A549 (cell line): ENCODE data around the gene SEPHS1. TPM values are rescaled to one million over a fixed set of nuclear protein-coding genes. Genes with fewer than 3 reads are reported as not detected.

Experiments used
- ATAC-seq, 2 experiments: fragments of 200-7000 bp in 1 of 2; fragments of >200 bp in 1 of 2; cut with Nextera tagmentation in 1 of 2; cut with Tn5 transposase in 1 of 2; 3 replicates each; pipeline versions ENCODE4 v1.8.0 to v1.9.1; 2018 to 2020; ENCODE audit warnings: mild to moderate bottlenecking in 1 of 2, moderate library complexity in 1 of 2
- CTCF ChIA-PET: fragments of 300-600 bp; sonication (Branson Sonifier 250); formaldehyde crosslinking; extraction: SDS; loops from one replicate; lab custom pipeline; 2021; ENCODE audit warnings: antibody characterized with exemption, inconsistent platforms; lab: Yijun Ruan, JAX
- POLR2A ChIA-PET: fragments of 350-600 bp; formaldehyde crosslinking; extraction: SDS; loops from one replicate; lab custom pipeline; 2021; ENCODE audit warnings: antibody characterized with exemption, inconsistent platforms; lab: Yijun Ruan, JAX
- DNase-seq, 2 experiments: peaks; one replicate each; pipeline versions ENCODE4 v3.0.0 to v3.0.0-alpha.2; 2011 to 2016; ENCODE audit warnings: low read depth in 1 of 2, low spot score in 1 of 2
- FAIRE-seq: peaks from 2 replicates; lab custom pipeline; 2011; peaks lifted over from hg19 to GRCh38; lab: Jason Lieb, UNC
- H3K27ac ChIP-seq, 2 experiments: fragments of >200 bp; sonication (Bioruptor Twin); formaldehyde crosslinking; 3 replicates each; pipeline ENCODE4 v1.5.1; 2016 to 2017
- H3K4me1 ChIP-seq: fragments of >200 bp; sonication (Bioruptor Twin); formaldehyde crosslinking; 3 replicates; pipeline ENCODE4 v1.6.1; 2016
- H3K4me2 ChIP-seq: fragments of >200 bp; sonication (Bioruptor Twin); formaldehyde crosslinking; 3 replicates; pipeline ENCODE4 v1.6.1; 2016
- H3K4me3 ChIP-seq: fragments of >200 bp; sonication (Bioruptor Twin); formaldehyde crosslinking; 3 replicates; pipeline ENCODE4 v1.5.1; 2016
- H3K9me3 ChIP-seq: fragments of >200 bp; sonication (Bioruptor Twin); formaldehyde crosslinking; 3 replicates; pipeline ENCODE4 v1.6.1; 2016
- CHD4 ChIP-seq: fragments of 200-600 bp; sonication (generic); IDR thresholded peaks from 2 replicates; pipeline ENCODE4 v1.6.1; 2016; ENCODE audit warnings: antibody characterized with exemption, mild to moderate bottlenecking, borderline replicate concordance
- CTCF ChIP-seq: fragments of >200 bp; sonication (Bioruptor Twin); formaldehyde crosslinking; IDR thresholded peaks from 3 replicates; pipeline ENCODE4 v1.5.1; 2016
- EHMT2 ChIP-seq: fragments of 200-600 bp; sonication (generic); IDR thresholded peaks from 2 replicates; pipeline ENCODE4 v1.6.1; 2016; ENCODE audit warnings: antibody characterized with exemption, low read depth, mild to moderate bottlenecking, moderate library complexity
- EP300 ChIP-seq, 2 experiments: fragments of >200 bp; sonication (Bioruptor Twin); formaldehyde crosslinking; IDR thresholded peaks; 2 replicates in 1 of 2; 3 replicates in 1 of 2; pipeline ENCODE4 v1.6.1; 2016 to 2017
- FOSB ChIP-seq: fragments of 250-450 bp; sonication (Bioruptor Pico); IDR thresholded peaks from 2 replicates; pipeline ENCODE4 v1.5.0; 2020; ENCODE audit warnings: mild to moderate bottlenecking, moderate library complexity
- FOSL2 ChIP-seq, 2 experiments: fragments of 450-650 bp in 1 of 2; fragments of >200 bp in 1 of 2; sonication (Bioruptor Twin) in 1 of 2; formaldehyde crosslinking; IDR thresholded peaks; 2 replicates each; pipeline versions ENCODE4 v1.5.0 to v1.6.1; 2016 to 2020; ENCODE audit warnings: mild to moderate bottlenecking in 1 of 2, moderate library complexity in 1 of 2
- FOXS1 ChIP-seq: fragments of 250-450 bp; sonication (Bioruptor Pico); IDR thresholded peaks from 2 replicates; pipeline ENCODE4 v1.5.0; 2020; ENCODE audit warnings: mild to moderate bottlenecking, moderate library complexity
- HES2 ChIP-seq: fragments of >200 bp; sonication (Bioruptor Twin); formaldehyde crosslinking; IDR thresholded peaks from 2 replicates; pipeline ENCODE4 v1.6.1; 2016
- HOXB13 ChIP-seq: fragments of 250-450 bp; sonication (Bioruptor Pico); IDR thresholded peaks from 2 replicates; pipeline ENCODE4 v1.5.0; 2020; ENCODE audit warnings: low read depth, mild to moderate bottlenecking, moderate library complexity
- HOXB5 ChIP-seq: fragments of 250-450 bp; sonication (Bioruptor Pico); IDR thresholded peaks from 2 replicates; pipeline ENCODE4 v1.5.0; 2020; ENCODE audit warnings: mild to moderate bottlenecking, moderate library complexity
- JUN ChIP-seq, 2 experiments: fragments of >200 bp; sonication (Bioruptor Twin); formaldehyde crosslinking; IDR thresholded peaks; 2 replicates in 1 of 2; 3 replicates in 1 of 2; pipeline ENCODE4 v1.6.1; 2016 to 2017
- MAX ChIP-seq: IDR thresholded peaks from 2 replicates; pipeline ENCODE4 v1.6.1; 2012
- MAZ ChIP-seq: fragments of 150-350 bp; IDR thresholded peaks from 2 replicates; pipeline ENCODE4 v1.6.1; 2014; ENCODE audit warnings: antibody characterized with exemption, low read depth, low read length, borderline replicate concordance
- MYC ChIP-seq: IDR thresholded peaks from 2 replicates; pipeline ENCODE4 v1.6.1; 2012; ENCODE audit warnings: mild to moderate bottlenecking, inconsistent platforms, low read length, improper control_type of control experiment, borderline replicate concordance
- NFE2L2 ChIP-seq: fragments of 150-350 bp; conservative IDR thresholded peaks from 2 replicates; pipeline ENCODE4 v1.6.1; 2014; ENCODE audit warnings: low read length
- NPAS2 ChIP-seq: fragments of 250-450 bp; sonication (Bioruptor Pico); IDR thresholded peaks from 2 replicates; pipeline ENCODE4 v1.8.0; 2022; ENCODE audit warnings: mild to moderate bottlenecking, moderate library complexity, borderline replicate concordance
- RAD21 ChIP-seq, 2 experiments: fragments of >200 bp in 1 of 2; sonication (Bioruptor Twin) in 1 of 2; formaldehyde crosslinking in 1 of 2; IDR thresholded peaks in 1 of 2; conservative IDR thresholded peaks in 1 of 2; 2 replicates in 1 of 2; 3 replicates in 1 of 2; pipeline ENCODE4 v1.6.1; 2012 to 2018; ENCODE audit warnings: inconsistent platforms in 1 of 2
- SMC3 ChIP-seq: fragments of >200 bp; sonication (Bioruptor Twin); formaldehyde crosslinking; IDR thresholded peaks from 3 replicates; pipeline ENCODE4 v1.6.1; 2018; ENCODE audit warnings: inconsistent platforms
- TFCP2L1 ChIP-seq: fragments of 250-450 bp; sonication (Bioruptor Pico); IDR thresholded peaks from 2 replicates; pipeline ENCODE4 v1.5.0; 2021; ENCODE audit warnings: mild to moderate bottlenecking
- USF2 ChIP-seq: fragments of 450-650 bp; IDR thresholded peaks from 2 replicates; pipeline ENCODE4 v1.6.1; 2014; ENCODE audit warnings: antibody characterized with exemption
- ZFP36 ChIP-seq: fragments of 450-650 bp; IDR thresholded peaks from 2 replicates; pipeline ENCODE4 v1.6.1; 2014; ENCODE audit warnings: borderline replicate concordance; ENCODE audit not compliant: partially characterized antibody
- ZNF302 ChIP-seq: fragments of 250-450 bp; sonication (Bioruptor Pico); IDR thresholded peaks from 2 replicates; pipeline ENCODE4 v1.9.0; 2021; ENCODE audit warnings: inconsistent platforms, mild to moderate bottlenecking, moderate library complexity
- ZSCAN20 ChIP-seq: fragments of 250-450 bp; sonication (Bioruptor Pico); IDR thresholded peaks from 2 replicates; pipeline ENCODE4 v1.8.0; 2022; ENCODE audit warnings: mild to moderate bottlenecking, moderate library complexity
- WGBS: methylation state at CpG from one replicate; pipeline ENCODE4 v1.1.6; 2017; ENCODE audit errors: missing lambda C conversion rate; 5-methylcytosine and 5-hydroxymethylcytosine counted together
- polyA plus RNA-seq, 4 experiments: library from polyadenylated mRNA; depleted of rRNA in 3 of 4; stranded (reverse); fragments of >200 nt; fragmentation: RNase III in 1 of 4; extraction: RNeasy Plus Mini Kit Qiagen cat#74134 plus additional on column Dnase treatment in 1 of 4; gene quantifications; 2 replicates in 3 of 4; 3 replicates in 1 of 4; pipeline ENCODE4 v1.2.3, GENCODE V29; 2011 to 2017

Gene SEPHS1
- polyA plus RNA-seq, 2 of the 4 experiments (the other 2 are of a cell fraction): 71.4 to 124 TPM

- 73% methylated on average over 7 of the region's 7 CpGs for WGBS
- Histone ChIP-seq H3K4me1 (peaks cover 3% of the 10 kb centered on the region; the same call in 2 of the 3 replicates), H3K27ac (no peak overlapping the region), H3K4me2 (no peak overlapping the region), H3K4me3 (no peak overlapping the region), H3K9me3 (no peaks in the 10 kb centered on the region)
- CTCF ChIA-PET: interaction anchor here (0.6 to 2.3 kb wide), 3 partner anchors 17 to 197 kb away, joined by 3 to 7 read pairs (median 5); no protein-coding TSS in a partner anchor
- no peak for ATAC-seq
- TF ChIP-seq ZSCAN20: no peak
- TF ChIP-seq HES2: no peak
- no peak for TF ChIP-seq FOXS1 (CRISPR knock-in tag)
- TF ChIP-seq USF2: no peak
- TF ChIP-seq ZNF302 (CRISPR knock-in tag): no peak
- no peak for TF ChIP-seq FOSB (CRISPR knock-in tag)
- no peak for TF ChIP-seq TFCP2L1 (CRISPR knock-in tag)
- no peak for TF ChIP-seq HOXB13 (CRISPR knock-in tag)
- no peak for TF ChIP-seq JUN (IDR thresholded peaks at IDR 0.05)
- no peak for TF ChIP-seq HOXB5 (CRISPR knock-in tag)
- no peak for TF ChIP-seq EHMT2
- no peak for TF ChIP-seq SMC3
- no peak for TF ChIP-seq MYC
- no peak for TF ChIP-seq EP300 (IDR thresholded peaks at IDR 0.05)
- DNase-seq: no peak
- no peak for FAIRE-seq
- POLR2A ChIA-PET: no interaction called here
Observed at GRCh38 chr10:13354783-13355182, 6.7 kb upstream of the SEPHS1 start.

- TF ChIP-seq RAD21 (conservative IDR thresholded peaks at IDR 0.05 in 1 of 2, IDR thresholded peaks at IDR 0.05 in 1 of 2): 0 out of 5 replicates have a peak, but pooled peaks of 1 of the 2 experiments have one; percentile 17
- TF ChIP-seq NFE2L2: no peak
- ChIA-PET CTCF (interaction anchor here (0.6 to 2.3 kb wide), 4 partner anchors 9 to 416 kb away, joined by 3 to 7 read pairs (median 4); no protein-coding TSS in a partner anchor), POLR2A (no interaction called here)
- Histone ChIP-seq H3K9me3 (no peaks in the 10 kb centered on the region), H3K27ac (no peak overlapping the region), H3K4me1 (peaks cover 7% of the 10 kb centered on the region; the same call in 2 of the 3 replicates), H3K4me3 (no peak overlapping the region), H3K4me2 (no peak overlapping the region)
- peak in 1 of 2 experiments; percentile 21; a peak in 1 of 6 replicates for ATAC-seq
- DNase-seq: no peak
- FAIRE-seq: no peak
- 29% methylated on average over 3 of the region's 3 CpGs for WGBS
Observed at GRCh38 chr10:13352519-13352918, 4.4 kb upstream of the SEPHS1 start.

- ChIA-PET POLR2A (interaction anchor here (0.6 kb wide), 1 partner anchor 43 kb away, joined by 9 read pairs; no protein-coding TSS in a partner anchor), CTCF (interaction anchor here (0.6 to 3.2 kb wide), 6 partner anchors 21 to 185 kb away, joined by 3 to 18 read pairs (median 5); no protein-coding TSS in a partner anchor)
- 75% methylated on average over 11 of the region's 11 CpGs for WGBS
- DNase-seq (no peak), FAIRE-seq (no peak), ATAC-seq (no peak)
- H3K27ac ChIP-seq: no peak overlapping the region
- no peaks in the 10 kb centered on the region for H3K9me3 ChIP-seq
- H3K4me1 ChIP-seq: peaks cover 7% of the 10 kb centered on the region; the same call in 2 of the 3 replicates
- no peak for TF ChIP-seq CTCF
- no peak for TF ChIP-seq ZFP36
- TF ChIP-seq CHD4: no peak
- TF ChIP-seq NPAS2 (CRISPR knock-in tag): no peak
- TF ChIP-seq FOSL2 (IDR thresholded peaks at IDR 0.05): no peak
- TF ChIP-seq FOSL2 (CRISPR knock-in tag; IDR thresholded peaks at IDR 0.05): no peak
- no peak for TF ChIP-seq ZSCAN20
- TF ChIP-seq HOXB5 (CRISPR knock-in tag): no peak
- no peak for TF ChIP-seq EP300 (IDR thresholded peaks at IDR 0.05)
- TF ChIP-seq MAZ: no peak
- no peak for TF ChIP-seq MAX
- TF ChIP-seq FOSB (CRISPR knock-in tag): no peak
- H3K4me2 ChIP-seq: no peak overlapping the region
- H3K4me3 ChIP-seq: no peak overlapping the region
Observed at GRCh38 chr10:13351340-13351915, 3.3 kb upstream of the SEPHS1 start.
